Activated CD8-positive, alpha-beta T cell treated with anti-CD3 and anti-CD28 coated beads for 36 hours (primary cell): Measurements from ENCODE around the gene RMRP. TPM values are rescaled to one million over a fixed set of nuclear protein-coding genes. Genes with fewer than 3 reads are reported as not detected.

Experiments
- ATAC-seq: fragments of 200-7000 bp; cut with Tn5 transposase; one replicate; pipeline ENCODE4 v1.10.0; 2021; ENCODE audit warnings: mild to moderate bottlenecking, moderate library complexity
- CTCF ChIA-PET: fragments of 350-600 bp; sonication (Branson Sonifier 250); formaldehyde crosslinking; loops from one replicate; lab custom pipeline; 2021; ENCODE audit warnings: antibody characterized with exemption; lab: Charles Lee
- POLR2A ChIA-PET: fragments of 350-600 bp; sonication (Branson Sonifier 250); formaldehyde crosslinking; loops from one replicate; lab custom pipeline; 2021; ENCODE audit warnings: antibody characterized with exemption; lab: Charles Lee
- DNase-seq: peaks from one replicate; pipeline ENCODE4 v3.0.0-alpha.2; 2020
- H3K27ac Mint-ChIP-seq: one replicate; pipeline ENCODE4 v1.8.0; 2021; ENCODE audit warnings: mild to moderate bottlenecking, mixed read lengths
- H3K27me3 Mint-ChIP-seq: one replicate; pipeline ENCODE4 v1.8.0; 2021; ENCODE audit warnings: mixed read lengths
- H3K36me3 Mint-ChIP-seq: one replicate; pipeline ENCODE4 v1.8.0; 2021; ENCODE audit warnings: low read depth, mixed read lengths
- H3K4me1 Mint-ChIP-seq: one replicate; pipeline ENCODE4 v1.8.0; 2021; ENCODE audit warnings: low read depth, mixed read lengths
- H3K4me3 Mint-ChIP-seq: one replicate; pipeline ENCODE4 v1.8.0; 2021; ENCODE audit warnings: mild to moderate bottlenecking, moderate library complexity, mixed read lengths
- H3K9me3 Mint-ChIP-seq: one replicate; pipeline ENCODE4 v1.8.0; 2021; ENCODE audit warnings: mixed read lengths
- CTCF ChIP-seq: fragments of 200-600 bp; IDR thresholded peaks from one replicate; pipeline ENCODE4 v1.8.0; 2022; ENCODE audit warnings: antibody characterized with exemption, mild to moderate bottlenecking
- intact Hi-C: fragments of 100-400 bp; cut with micrococcal nuclease; formaldehyde crosslinking; loops from one replicate; pipeline ENCODE4 v1.10.0; 2022
- total RNA-seq, 2 experiments: library from RNA; stranded (reverse); gene quantifications; one replicate each; pipeline ENCODE4 v1.2.3, GENCODE V29; 2021

The RMRP gene
- total RNA-seq, 2 experiments from 2014 or later, result 13,164 to 13,311 TPM

GRCh38 chr9:35703906-35704672, 46.3 kb upstream of the RMRP start:
- TF ChIP-seq CTCF, result no peak
- ATAC-seq (no peak), DNase-seq (no peak)
- peaks cover 43% of the 10 kb centered on the region for H3K36me3 Mint-ChIP-seq
- no peaks in the 10 kb centered on the region for H3K9me3 Mint-ChIP-seq
- POLR2A ChIA-PET, result interaction anchor here (0.8 kb wide), 1 partner anchor 9 kb away, joined by 6 read pairs; no protein-coding TSS in a partner anchor
- no peak overlapping the region for H3K4me3 Mint-ChIP-seq
- no peaks in the 10 kb centered on the region for H3K27me3 Mint-ChIP-seq
- CTCF ChIA-PET, result interaction anchor here (1.0 to 15.2 kb wide), 2 partner anchors 8 to 12 kb away, joined by 3 to 121 read pairs; no protein-coding TSS in a partner anchor
- no peak overlapping the region for H3K27ac Mint-ChIP-seq
- no peaks in the 10 kb centered on the region for H3K4me1 Mint-ChIP-seq
- intact Hi-C loops, result no loop called here

- ATAC-seq (no peak), DNase-seq (no peak)
- Mint-ChIP-seq H3K4me3 (no peak overlapping the region), H3K4me1 (no peaks in the 10 kb centered on the region), H3K27me3 (no peaks in the 10 kb centered on the region), H3K9me3 (no peaks in the 10 kb centered on the region), H3K36me3 (peaks cover 38% of the 10 kb centered on the region), H3K27ac (no peak overlapping the region)
- no peak for TF ChIP-seq CTCF
- ChIA-PET CTCF (interaction anchor here (0.8 kb wide), 1 partner anchor 33 kb away, joined by 3 read pairs; no protein-coding TSS in a partner anchor), POLR2A (no interaction called here)
- intact Hi-C loops, result no loop called here
Observed at GRCh38 chr9:35702696-35703095, 44.9 kb upstream of the RMRP start.

GRCh38 chr9:35700942-35701341, 43.1 kb upstream of the RMRP start:
- POLR2A ChIA-PET, result interaction anchor here (0.6 to 1.2 kb wide), 2 partner anchors 21 to 68 kb away, joined by 3 read pairs; no protein-coding TSS in a partner anchor
- DNase-seq (no peak), ATAC-seq (no peak)
- intact Hi-C loops, result no loop called here
- no peak overlapping the region for H3K4me3 Mint-ChIP-seq
- CTCF ChIA-PET, result interaction anchor here (0.7 to 2.1 kb wide), 3 partner anchors 29 to 89 kb away, joined by 3 to 7 read pairs (median 4); no protein-coding TSS in a partner anchor
- H3K27me3 Mint-ChIP-seq, result no peaks in the 10 kb centered on the region
- H3K9me3 Mint-ChIP-seq, result no peaks in the 10 kb centered on the region
- peaks cover 39% of the 10 kb centered on the region for H3K36me3 Mint-ChIP-seq
- no peak for TF ChIP-seq CTCF
- no peak overlapping the region for H3K27ac Mint-ChIP-seq
- no peaks in the 10 kb centered on the region for H3K4me1 Mint-ChIP-seq

- CTCF ChIA-PET, result interaction anchor here (1.5 to 2.1 kb wide), 2 partner anchors 30 to 37 kb away, joined by 4 to 7 read pairs; no protein-coding TSS in a partner anchor
Observed at GRCh38 chr9:35700031-35700430, 42.2 kb upstream of the RMRP start.

More at GRCh38 chr9:35700031-35700430, 42.2 kb upstream of the RMRP start:
- POLR2A ChIA-PET, result interaction anchor here (0.6 kb wide), 1 partner anchor 69 kb away, joined by 3 read pairs; no protein-coding TSS in a partner anchor
- no peak for DNase-seq
- Mint-ChIP-seq H3K27me3 (no peaks in the 10 kb centered on the region), H3K9me3 (no peaks in the 10 kb centered on the region), H3K27ac (no peak overlapping the region), H3K36me3 (peaks cover 38% of the 10 kb centered on the region), H3K4me1 (no peaks in the 10 kb centered on the region), H3K4me3 (no peak overlapping the region)
- ATAC-seq, result no peak
- intact Hi-C loops, result no loop called here
- TF ChIP-seq CTCF, result no peak
